Astrocyte of the cerebellum (primary cell): ENCODE data around the gene IFT43.

ENCODE experiments used
- DNase-seq: peaks from one replicate; pipeline ENCODE4 v3.0.0-alpha.2; 2011; ENCODE audit warnings: low read depth
- H3K4me3 ChIP-seq: 2 replicates; pipeline ENCODE4 v1.5.1; 2011; ENCODE audit warnings: mild to moderate bottlenecking, low read depth, low read length, moderate library complexity
- in situ Hi-C: cut with HindIII; loops from 2 replicates; pipeline ENCODE4 v1.10.0; 2017; ENCODE audit warnings: low sequenced_read_pairs
- TF ChIP-seq, protein P1 (sequence below): IDR thresholded peaks from 2 replicates; pipeline ENCODE4 v1.5.1; 2012; ENCODE audit warnings: low read length, low read depth, moderate library complexity, mild to moderate bottlenecking; ENCODE audit errors: missing control alignments

The IFT43 gene

DNA sequence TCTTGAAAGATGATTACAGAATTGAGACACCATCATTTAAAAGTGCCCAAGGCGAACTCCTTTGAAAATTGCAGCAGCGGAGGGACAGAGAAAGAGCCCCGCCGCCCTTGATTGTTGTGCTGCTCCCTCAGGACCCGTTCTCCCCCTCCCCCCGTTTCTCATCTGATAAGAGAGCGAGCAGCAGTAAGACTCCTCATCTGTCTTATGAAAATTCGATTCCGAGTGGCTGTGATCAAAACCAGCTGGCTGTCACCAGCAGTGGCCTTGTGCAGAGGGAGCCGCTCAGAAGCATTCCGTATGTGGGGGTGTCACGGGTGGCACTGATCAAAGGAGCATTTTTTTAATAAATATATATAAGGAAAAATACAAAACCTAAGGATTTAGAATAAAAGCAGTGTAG, 88.2 kb downstream of the IFT43 start:
- TF ChIP-seq, protein P1, sequence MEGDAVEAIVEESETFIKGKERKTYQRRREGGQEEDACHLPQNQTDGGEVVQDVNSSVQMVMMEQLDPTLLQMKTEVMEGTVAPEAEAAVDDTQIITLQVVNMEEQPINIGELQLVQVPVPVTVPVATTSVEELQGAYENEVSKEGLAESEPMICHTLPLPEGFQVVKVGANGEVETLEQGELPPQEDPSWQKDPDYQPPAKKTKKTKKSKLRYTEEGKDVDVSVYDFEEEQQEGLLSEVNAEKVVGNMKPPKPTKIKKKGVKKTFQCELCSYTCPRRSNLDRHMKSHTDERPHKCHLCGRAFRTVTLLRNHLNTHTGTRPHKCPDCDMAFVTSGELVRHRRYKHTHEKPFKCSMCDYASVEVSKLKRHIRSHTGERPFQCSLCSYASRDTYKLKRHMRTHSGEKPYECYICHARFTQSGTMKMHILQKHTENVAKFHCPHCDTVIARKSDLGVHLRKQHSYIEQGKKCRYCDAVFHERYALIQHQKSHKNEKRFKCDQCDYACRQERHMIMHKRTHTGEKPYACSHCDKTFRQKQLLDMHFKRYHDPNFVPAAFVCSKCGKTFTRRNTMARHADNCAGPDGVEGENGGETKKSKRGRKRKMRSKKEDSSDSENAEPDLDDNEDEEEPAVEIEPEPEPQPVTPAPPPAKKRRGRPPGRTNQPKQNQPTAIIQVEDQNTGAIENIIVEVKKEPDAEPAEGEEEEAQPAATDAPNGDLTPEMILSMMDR = no peak
- no peak overlapping the region for H3K4me3 ChIP-seq
- in situ Hi-C loops = no loop called here
- DNase-seq = no peak

DNA sequence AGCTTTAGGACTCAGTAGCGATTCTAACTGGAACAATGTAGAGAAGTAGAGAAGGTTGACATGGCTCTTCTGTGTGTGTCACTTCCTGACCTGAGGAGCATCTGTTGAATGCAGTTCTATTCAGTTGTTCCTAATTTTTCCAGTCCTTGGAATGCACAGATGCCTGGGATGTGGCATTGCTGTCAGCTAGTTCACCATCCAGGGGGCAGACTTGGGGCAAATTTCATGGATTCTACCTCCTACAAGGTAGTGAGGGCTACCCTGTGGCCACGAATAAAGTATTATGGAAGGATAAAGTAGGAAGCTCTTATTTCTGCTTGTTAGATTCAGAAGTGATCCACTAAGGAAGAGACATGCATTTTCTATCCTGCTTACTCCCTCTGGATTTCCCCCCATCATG, 91.8 kb downstream of the IFT43 start:
- no peak overlapping the region for H3K4me3 ChIP-seq
- no peak for DNase-seq
- TF ChIP-seq, protein P1 = no peak
- in situ Hi-C loops = no loop called here

DNA sequence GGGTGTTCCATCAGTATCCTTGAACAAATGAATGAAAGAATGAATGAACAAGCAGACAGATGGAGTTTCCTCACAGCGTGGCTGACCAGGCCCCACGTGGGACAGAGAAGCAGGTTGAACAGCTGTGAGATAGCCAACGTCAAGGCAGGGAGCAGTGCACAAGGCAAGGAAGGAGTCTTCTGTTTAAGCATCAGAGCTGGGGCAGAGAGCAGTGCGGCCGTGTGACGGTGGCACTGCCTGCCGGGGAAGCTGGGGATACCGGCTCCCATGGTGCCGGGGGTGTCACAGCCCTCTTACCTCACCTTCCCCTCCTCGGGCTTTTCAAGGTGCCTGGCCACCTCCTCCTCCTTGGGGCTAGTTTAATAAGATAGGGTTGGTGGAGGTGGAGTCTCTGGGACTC, 92.9 kb downstream of the IFT43 start:
- no peak overlapping the region for H3K4me3 ChIP-seq
- TF ChIP-seq, protein P1 = no peak
- no peak for DNase-seq
- in situ Hi-C loops = no loop called here

DNA sequence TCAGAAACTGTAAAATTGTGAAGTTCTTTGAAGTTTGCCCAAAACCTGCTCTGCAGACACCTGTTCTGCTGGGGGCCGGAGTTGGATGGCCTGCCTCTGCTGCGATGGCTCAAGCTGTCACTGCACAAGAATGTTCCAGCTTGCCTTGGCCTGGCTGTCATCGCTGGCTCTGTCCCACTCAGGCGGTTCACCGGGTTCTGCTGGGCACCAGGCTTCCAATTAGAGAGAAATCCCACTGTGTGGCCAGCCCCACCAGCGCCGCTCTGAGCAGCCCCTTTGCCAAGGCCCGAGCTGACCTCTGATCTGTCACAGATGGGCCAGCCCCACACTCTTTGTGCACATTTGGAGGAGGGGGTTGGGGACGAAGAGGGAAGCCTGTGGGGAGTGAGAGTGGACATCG, 94.5 kb downstream of the IFT43 start:
- H3K4me3 ChIP-seq = no peak overlapping the region
- DNase-seq = no peak
- in situ Hi-C loops = no loop called here
- TF ChIP-seq, protein P1 = no peak

DNA sequence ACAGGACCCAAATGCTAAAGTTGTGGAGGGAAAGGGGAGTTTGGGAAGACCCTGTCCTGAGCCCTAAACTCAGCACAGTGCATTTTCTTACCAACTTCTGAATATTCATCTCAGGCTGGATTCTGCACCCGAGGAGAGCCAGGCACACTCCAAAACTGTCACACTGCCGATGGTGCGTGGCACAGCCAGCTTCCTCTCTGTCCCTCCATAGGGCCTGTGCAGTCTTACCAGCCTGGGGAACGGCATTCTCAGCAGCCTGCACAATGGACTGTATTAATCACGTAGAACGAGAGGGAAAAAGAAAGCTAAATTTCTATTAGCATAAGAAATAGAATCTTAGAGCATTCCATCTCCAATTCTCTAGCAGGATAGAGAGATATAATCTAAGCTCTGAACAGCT, 94.9 kb downstream of the IFT43 start:
- in situ Hi-C loops = no loop called here
- no peak for DNase-seq
- TF ChIP-seq, protein P1 = no peak
- no peak overlapping the region for H3K4me3 ChIP-seq

DNA sequence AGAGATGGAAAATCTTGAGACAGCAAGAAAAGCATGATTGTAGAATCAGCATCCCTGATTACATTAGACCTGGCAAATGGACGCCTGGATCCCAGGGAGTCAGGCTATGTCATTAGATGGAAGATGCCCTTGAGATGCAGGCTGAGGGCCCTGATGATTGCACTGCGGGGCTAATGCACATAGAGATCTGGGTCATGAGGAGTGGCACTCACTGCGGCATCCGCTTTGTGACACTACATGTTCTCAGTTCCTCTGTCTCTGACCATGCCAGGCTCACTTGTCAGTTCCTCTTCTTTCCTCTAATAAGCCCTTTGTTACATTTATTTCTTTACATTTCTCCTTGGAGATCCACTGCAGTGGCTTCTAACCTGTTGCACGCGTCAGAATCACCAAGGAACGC, 96.1 kb downstream of the IFT43 start:
- in situ Hi-C loops = no loop called here

More for the DNA sequence above, 96.1 kb downstream of the IFT43 start:
- DNase-seq = no peak
- TF ChIP-seq, protein P1 = no peak
- H3K4me3 ChIP-seq = no peak overlapping the region
